Ramos (cell line): ENCODE data around the gene ZNF597.

Experiments used
- in situ Hi-C: fragments of 300-500 bp; cut with MboI; formaldehyde crosslinking; loops from one replicate; pipeline ENCODE4 v1.14.3; 2022; ENCODE audit warnings: low sequenced_read_pairs; ENCODE audit not compliant: unreplicated experiment

Gene ZNF597, protein sequence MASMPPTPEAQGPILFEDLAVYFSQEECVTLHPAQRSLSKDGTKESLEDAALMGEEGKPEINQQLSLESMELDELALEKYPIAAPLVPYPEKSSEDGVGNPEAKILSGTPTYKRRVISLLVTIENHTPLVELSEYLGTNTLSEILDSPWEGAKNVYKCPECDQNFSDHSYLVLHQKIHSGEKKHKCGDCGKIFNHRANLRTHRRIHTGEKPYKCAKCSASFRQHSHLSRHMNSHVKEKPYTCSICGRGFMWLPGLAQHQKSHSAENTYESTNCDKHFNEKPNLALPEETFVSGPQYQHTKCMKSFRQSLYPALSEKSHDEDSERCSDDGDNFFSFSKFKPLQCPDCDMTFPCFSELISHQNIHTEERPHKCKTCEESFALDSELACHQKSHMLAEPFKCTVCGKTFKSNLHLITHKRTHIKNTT

DNA sequence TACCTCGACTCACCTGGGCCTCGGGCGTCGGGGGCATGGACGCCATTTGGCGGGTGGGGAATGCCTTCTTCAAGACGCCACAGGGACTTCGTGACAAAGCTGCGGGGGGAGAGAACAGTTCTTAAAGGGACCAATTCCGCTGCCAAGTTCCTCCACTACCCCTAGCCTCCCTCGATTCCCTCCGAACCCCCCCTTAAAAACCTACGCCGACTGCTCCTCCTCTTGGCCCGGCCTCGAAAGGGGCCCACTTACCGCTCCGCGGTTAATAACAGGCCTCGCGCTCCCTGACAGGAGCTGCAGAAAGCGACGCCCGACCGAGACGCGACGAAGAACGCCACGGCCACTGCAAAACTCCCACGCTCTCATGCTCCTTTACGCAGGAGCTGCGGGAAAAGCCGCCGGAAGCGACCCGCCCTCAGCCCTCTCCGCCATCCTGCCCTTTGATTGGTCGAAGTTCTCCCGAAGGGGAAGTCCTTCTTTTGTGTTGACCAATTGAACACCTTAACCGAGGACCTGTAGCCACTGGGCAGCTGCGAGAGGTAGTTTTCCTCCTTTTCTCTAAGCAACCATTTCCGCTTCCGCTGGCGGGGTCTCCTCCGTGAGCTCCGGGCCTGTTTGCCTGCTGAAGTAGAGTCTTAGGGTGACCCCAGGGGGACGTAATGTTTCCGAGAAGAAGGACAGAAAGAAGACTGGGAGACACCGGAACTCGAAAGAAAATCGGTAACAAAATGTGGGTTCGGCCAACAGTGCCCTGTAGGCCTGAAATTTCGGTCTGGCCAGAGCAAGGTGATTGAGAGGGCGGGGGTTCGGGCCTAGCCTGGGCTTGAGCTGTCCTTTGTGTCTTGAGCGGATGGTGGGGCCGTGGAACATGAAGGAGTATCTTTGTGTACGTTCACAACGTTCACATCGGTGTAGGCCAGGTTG, at the start of gene ZNF597, which contains the start of gene NAA60:
Gene ZNF597, minus strand, starts transcription at position 397 of the 924 bp plus-strand sequence. Its CDS starts 351 bp downstream, at position 46.
Gene NAA60, plus strand, starts transcription at position 573 of the 924 bp plus-strand sequence. CDS start 32,548 bp downstream, outside the sequence.
- in situ Hi-C loops, result no loop called here

DNA sequence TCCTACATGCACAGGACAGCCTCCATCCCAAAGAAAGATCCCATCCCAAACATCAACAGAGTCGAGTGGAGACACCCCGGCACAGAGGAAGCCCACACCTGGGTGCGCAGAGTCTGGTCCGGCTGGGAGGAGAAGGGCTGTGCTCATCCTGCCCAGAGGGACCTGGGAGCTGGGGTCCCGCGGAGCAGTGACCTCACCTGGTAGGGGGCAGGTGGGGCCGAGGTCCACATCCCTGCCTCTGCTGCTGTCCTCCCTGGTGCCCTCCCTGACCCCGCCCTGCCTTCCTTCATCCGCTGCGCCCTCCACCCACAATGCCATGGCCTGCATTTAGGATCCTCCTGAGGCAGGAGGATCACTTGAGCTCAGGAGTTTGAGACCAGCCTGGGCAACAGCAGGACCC, 49.1 kb upstream of the ZNF597 start:
- in situ Hi-C loops, result no loop called here

DNA sequence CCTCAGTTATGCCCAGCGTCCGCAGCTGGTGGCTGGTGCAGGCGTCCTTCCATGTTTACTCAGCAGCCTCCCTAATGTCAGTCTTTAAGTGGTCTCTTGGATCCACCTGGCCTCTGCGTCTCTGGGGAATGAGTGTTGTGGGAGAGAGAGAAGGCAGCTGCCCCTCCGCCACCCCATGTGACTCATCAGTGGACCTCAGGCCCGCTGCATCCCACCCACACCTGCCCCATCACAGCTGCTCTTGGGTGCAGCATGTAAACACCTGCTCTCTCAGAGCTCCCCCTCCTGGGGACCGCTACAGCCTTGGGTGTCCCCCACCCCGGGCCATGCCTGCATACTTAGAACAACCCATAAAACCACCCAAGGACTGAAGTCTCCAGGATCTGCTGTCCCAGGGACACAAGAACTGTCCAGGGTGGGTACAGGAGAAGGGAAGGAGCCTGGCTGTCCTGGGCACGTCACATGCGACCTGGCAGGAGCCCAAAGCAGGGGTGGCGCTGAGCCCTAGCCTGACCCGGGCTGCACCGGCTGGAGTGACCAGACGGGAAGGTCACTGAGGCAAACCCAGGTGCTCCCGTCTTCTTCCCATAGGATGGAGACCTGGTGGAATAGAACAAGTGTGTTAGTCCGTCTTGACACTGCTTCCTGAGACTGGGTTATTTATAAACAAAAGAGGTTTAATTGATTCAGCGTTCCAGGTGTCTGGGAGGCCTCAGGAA, 47.8 kb upstream of the ZNF597 start:
- in situ Hi-C loops, result no loop called here

DNA sequence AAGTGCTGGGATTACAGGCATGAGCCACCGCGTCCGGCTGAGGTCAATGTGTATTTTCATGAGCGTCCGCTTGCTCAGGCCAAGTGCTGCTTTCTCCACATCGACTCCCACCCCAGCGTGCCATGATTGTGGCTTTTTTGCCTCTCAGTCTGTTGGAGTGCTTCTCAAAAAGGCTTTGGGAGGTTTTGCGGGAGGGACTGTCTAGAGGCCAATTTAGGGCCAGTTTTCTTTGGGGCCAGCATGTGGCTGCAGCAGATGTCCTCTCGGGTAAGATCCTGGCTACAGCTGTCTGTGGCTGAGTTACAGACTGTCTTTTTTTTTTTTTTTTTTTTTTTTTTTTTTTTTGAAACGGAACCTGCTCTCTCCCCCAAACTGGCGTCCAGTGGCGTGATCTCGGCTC, 45.5 kb upstream of the ZNF597 start:
- in situ Hi-C loops, result no loop called here

DNA sequence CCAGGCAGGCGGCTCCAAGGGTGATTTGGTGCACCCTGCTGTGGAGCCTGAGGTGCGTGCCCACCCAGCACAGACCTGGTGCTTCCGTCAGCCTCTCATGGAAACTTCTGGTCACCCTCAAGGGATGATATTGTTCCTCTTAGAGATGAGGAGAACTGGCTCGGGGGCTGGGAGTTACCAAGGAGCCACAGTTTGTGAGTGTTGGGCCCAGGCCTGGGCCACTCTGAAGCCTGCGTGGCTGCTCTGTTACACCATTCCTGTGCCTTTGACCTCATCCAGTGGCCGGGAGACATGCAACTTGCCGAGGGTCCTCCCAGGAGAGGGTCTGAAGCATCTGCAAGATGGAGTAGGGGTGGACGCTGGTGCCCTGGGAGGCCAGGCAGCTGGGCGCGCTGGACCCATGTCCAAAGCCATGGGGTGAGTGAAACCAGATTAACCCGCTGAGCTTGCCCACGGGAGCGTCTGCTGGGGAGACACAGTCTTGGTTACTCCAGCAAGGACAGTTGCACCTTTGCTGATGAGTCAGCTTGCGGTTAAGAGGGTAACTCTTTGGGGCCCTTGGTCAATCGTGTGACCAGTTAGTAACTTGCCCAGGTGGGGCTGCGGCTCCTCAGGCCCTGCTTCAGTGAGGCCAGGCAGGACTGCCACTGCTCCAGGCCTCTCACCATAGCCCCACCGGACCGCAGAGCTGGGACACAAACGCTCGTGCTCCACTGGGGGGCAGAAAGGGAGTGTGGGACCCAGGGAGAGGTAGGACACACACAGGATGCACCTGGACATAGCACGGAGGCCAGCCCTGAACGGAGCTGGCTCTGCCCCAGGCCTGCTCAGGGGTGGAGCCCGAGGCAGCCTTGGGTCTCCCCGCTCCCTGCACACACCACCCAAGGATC, 44.5 kb upstream of the ZNF597 start:
- in situ Hi-C loops, result no loop called here

DNA sequence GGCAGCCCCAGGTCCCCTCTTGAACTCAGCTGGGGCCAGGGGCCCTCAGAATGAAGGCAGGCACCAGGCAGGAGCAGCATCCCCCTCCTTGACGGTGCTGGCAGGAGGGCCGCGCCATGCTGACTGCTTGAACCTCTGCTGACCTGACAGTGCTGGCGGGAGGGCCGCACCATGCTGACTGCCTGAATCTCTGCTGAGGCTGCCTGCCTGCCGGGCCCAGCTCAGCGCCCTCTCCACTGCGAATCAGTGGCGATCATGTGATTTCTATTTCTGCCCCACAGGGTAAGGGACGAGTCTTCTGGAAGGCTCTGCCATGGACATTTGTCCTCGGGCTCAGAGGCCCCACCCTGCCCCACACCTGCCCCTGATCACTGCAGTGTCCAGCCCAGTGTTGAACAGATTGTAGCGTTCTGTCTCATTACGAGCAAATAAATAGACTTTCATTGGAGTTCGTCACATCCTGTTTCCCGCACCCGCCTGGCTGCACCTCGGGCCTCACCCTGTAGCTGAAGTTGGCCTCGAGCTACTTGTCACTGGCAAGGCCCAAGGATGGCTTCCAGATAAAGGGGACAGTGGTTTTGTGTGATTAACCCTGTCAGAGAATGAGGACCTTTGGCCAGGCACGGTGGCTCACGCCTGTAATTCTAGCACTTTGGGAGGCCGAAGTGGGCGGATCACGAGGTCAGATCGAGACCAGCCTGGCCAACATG, 43.4 kb upstream of the ZNF597 start:
- in situ Hi-C loops, result no loop called here

DNA sequence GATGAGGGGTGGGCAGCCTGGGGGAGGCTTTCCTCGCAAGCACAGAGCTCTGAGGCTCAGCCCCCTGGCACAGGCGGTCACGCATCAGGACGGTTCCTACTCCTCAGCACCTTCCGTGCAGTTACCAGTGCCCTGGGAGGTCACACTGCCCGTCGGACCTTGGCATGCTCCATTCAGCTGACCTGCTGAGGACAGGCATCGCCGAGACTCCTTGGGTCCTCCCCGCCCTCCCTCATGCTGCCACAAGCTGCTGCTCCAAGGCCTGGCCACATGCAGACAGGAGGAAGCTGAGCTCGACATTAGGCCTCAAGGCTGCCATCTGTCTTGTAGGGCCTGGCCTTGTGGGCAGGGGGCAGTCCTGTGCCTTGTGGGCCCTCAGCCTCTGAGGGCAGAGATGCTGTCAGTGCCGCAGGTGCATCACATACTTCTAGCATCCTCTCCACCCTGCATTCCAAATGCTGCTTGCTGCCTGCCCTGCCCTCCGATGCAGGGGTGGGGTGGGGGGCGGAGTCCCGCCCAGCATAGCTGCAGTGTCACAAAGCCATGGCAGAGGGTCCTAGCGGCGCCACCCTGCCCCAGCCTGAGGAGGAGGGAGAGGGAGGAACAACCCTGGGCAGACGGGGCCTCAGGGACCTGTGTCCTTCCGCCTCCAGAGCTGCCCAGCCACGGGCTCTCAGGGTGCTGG, 42.7 kb upstream of the ZNF597 start:
- in situ Hi-C loops, result no loop called here

DNA sequence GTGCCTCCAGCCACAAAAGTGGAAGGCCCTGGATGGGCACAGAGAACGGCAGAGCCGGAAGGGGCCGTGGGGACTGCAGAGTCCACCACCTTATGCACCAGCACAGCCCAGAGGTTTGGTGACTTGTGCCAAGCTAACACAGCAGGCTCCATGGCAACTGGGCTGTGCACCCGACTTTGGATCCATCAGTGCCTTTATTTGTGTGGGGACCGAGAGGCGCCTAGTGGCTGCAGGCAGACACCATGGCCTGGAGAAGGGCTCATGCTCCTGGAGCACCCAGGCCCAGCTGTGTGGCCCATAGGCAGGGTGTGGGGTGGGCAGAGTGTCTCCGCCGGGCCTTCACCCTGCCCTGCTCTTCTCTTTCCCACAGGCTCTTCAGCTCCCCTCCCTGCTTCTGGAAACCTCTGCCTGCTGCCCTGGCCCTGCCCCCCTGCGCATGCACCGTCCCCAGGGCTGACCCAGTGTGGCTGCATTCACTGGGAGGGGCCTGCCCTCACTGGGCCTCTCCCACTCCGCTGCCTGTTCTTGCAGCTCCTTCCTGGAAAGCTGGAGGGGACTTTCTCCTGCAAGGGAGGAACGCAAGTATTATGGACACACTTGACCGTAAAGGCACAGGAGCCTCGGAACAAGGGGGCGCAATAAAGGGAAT, 41.9 kb upstream of the ZNF597 start:
- in situ Hi-C loops, result no loop called here

DNA sequence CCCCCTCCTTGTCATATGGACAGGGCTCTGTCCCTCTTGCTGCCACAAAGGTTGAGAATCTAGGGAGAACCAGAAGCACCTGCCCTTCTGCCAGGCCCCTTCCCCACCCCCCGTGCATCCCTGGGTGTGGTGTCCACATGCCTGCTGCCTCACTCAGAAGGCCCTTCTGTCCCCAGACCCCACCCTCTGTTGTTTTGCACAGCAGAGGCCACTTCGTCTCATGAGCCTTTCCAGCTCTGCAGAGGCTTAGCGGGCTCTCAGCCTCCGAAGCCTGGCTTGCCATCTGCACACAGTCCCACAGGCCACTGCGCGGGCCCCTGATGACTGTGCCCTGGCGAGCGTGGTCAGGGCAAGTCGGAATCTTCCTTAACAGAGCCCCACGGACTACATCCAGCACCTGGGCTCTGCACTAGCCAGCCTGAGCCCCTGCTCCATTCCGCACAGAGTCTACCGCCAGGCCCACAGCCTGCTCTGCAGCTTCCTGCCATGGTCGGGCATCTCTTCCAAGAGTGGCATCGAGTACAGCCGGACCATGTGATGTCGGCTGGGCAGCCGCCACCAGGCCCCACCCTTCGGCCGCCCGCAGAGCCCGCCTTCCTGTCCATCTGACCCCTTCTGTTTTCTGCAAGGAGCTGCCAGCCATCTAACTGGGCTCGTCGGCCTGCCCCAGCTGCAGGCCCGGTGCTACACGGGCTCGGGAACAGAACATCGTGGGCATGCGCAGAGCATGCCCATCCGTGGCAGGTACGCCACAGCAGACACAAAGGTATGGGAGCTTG, 41.2 kb upstream of the ZNF597 start:
- in situ Hi-C loops, result no loop called here

DNA sequence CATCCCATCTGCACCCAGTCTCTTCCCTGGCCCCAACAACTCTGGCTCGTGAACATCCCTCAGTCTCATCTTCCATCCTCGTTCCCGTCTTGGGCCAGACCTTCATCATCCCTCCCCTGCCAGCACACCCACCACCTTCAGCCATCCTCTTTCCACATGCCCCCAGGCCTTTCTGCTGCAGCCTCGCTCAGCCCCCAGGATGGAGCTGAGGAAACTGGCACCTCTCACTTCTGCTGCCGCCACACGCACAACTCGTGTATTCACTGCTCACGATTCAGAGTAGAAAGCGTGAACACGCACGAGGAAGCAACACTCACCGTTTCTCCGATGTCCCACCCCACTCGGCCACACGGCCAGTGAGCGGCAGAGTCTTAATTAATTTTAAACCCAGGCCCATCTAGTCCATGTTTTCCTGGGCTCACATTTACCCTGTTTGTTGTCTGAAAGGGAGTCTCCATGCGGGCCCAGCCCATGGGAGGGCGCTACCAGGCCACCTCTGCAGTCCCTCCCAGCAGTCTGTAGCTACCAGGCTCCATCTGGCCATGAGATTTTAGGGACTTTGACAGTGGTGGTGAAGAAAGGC, 39.4 kb upstream of the ZNF597 start:
- in situ Hi-C loops, result no loop called here

DNA sequence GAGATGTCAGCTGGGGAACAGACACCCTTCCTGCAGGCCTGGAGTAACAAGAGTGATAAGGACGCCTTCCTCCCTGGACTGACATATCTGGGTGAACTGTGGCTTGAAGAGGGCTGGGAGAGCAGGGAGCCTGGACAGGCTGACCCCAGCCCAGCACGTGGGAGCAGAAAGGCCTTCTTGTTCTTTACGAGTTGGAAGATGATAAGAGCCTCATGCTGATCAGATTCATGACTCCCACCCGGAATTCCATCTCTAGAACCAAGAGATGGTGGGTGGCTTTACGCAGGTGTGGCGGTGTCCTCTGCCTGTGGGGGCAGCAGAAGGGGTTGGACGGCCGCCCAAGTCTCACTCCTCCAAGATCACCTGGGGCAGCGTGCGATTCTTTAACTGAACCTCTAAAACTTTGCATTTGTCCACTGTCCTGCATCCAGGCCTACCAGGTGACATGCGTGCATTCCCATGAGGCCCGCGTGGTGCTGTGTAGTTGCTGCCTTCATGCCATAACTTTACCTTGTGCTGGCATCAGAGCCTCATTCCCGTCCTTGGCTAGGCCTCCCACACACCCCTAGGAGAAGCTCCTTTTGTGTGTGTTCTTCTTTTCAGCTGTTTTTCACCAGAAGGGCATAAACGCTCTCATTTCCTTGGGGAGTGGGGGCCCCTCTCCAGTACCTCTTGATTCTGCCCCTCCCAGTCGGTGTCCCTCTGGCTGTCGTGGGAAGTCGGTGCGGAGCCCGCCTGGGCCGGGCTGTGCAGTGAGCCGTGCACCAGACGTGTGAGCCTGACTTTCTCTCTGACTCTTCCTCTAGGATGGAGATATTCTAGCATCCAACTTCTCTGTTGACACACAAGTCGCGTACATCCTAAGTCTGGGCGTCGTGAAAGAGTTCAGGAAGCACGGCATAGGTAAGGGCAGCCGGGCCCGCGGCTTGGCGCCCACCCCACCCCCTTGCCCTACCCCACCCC, 38.7 kb upstream of the ZNF597 start:
- in situ Hi-C loops, result no loop called here

DNA sequence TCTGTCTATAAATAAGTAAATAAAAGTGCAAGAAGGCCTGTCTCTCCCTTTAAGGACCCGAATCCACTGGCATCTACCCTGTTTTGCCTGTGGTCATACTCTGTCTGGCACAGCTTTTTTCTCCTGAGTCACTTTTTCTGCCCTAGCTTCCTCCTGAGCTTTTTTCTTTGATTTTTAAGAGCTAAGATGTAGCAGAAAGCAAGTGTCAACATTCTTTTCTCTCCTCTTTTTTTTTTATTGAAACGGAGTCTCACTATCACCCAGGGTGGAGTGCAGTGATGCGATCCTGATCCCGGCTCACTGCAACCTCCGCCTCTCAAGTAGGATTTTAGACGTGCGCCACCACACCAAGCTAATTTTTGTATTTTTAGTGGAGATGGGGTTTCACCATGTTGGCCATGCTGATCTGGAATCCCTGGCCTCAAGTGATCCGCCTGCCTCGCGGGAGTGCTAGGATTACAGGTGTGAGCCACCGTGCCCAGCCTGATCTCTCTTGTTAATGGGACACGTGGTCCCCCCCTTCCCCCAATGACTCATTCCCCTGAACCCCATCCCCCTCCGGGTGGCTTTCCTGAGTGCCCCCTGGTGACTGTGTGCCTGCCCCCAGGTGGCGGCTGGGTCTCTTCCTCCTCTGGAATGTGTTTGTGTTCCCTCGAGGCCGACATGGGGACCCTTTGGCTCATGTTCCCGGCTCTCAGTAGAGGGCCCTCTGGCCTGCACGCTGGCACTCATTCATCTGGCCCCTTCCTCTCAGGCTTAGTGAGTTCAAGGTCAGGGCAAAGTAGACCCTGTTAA, 37.8 kb upstream of the ZNF597 start:
- in situ Hi-C loops, result no loop called here

DNA sequence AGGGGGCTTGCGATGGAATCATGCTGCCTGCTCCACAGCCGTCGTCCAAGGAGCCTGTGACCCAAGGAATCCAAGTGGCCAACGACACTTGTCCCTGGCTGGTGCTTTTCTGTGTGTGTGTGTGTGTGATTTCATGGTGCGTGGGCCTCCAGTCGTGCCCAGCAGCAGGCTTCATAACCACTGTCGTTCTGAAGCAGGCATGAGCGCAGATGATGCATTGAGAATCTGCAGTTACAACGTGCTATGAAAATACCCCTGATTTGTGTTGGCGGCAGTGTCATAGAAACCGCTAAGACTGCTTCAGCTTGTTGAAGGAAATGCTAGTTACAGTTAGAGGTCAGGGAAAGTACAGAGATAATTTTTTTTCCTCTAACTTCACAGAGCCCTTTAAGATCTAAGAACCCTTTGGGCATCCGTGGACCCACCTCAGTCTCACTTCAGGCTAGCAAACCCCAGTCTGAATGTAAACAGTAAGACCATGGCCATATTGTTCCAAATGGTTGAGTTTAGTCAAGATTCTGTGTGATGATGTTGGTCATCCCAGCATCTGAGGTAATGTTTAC, 36.4 kb upstream of the ZNF597 start:
- in situ Hi-C loops, result no loop called here

DNA sequence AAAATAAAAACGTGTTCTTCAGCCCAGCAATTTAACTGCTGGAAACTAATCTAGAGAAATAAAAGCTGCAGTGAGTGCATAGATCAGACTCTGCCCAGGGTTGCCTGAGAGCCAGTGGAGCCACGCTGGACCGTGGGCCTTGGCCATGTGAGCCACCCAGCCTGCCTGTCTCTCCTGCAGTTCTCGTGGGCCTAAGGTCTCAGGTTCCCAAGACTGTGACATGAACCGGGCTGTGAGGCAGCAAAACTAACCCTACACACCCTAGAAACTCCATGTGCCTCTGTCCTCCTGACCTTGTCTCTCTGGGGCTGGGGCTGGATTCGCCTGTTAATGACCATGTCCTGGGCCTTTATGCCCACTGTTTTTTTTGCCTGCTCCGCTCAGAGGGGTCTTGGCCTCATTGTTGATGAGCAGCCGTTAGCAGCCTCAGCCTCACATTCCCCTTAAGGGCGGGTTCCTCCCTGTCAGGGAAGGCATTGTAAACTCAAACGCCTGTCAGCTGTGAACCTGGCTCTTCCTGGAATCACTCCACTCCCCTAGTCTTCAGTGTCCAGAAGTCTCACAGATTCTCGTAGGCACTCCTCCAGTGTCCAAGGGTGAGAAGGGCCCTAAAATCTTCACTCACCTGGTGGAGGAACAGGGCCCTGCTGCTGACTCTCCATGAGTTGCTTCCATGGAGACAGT, 35.1 kb upstream of the ZNF597 start:
- in situ Hi-C loops, result no loop called here
